GM19239 (cell line): ENCODE data around the gene SGK1.

Source experiments
- DNase-seq: peaks from one replicate; pipeline ENCODE4 v3.0.0; 2011; ENCODE audit warnings: low spot score; ENCODE audit not compliant: insufficient read length
- FAIRE-seq: peaks from 2 replicates; lab custom pipeline; 2011; peaks lifted over from hg19 to GRCh38; lab: Jason Lieb, UNC

SGK1 gene

GRCh38 chr6:134152767-134153485 is 165.0 kb downstream of the SGK1 start:
- DNase-seq (no peak), FAIRE-seq (no peak)

GRCh38 chr6:134148566-134148965 is 169.3 kb downstream of the SGK1 start:
- FAIRE-seq, result no peak
- no peak for DNase-seq

- DNase-seq (no peak), FAIRE-seq (no peak)
Observed at GRCh38 chr6:134147034-134147533, 170.8 kb downstream of the SGK1 start.

GRCh38 chr6:134146268-134147033 is 171.5 kb downstream of the SGK1 start:
- DNase-seq, result no peak
- FAIRE-seq, result no peak

- DNase-seq (no peak), FAIRE-seq (no peak)
Observed at GRCh38 chr6:134145786-134146185, 172.1 kb downstream of the SGK1 start.

- no peak for FAIRE-seq
- no peak for DNase-seq
Observed at GRCh38 chr6:134138226-134138975, 179.5 kb downstream of the SGK1 start.

GRCh38 chr6:134134654-134135053 is 183.3 kb downstream of the SGK1 start:
- DNase-seq (no peak), FAIRE-seq (no peak)

GRCh38 chr6:134132494-134133141 is 185.3 kb downstream of the SGK1 start:
- FAIRE-seq (no peak), DNase-seq (no peak)

GRCh38 chr6:134131530-134132139 is 186.3 kb downstream of the SGK1 start:
- FAIRE-seq, result no peak

GRCh38 chr6:134128146-134128545 is 189.8 kb downstream of the SGK1 start:
- no peak for FAIRE-seq
- DNase-seq, result no peak

More at GRCh38 chr6:134131530-134132139, 186.3 kb downstream of the SGK1 start:
- no peak for DNase-seq

GRCh38 chr6:134123666-134124208 is 194.2 kb downstream of the SGK1 start:
- FAIRE-seq (peak; percentile 90), DNase-seq (no peak)

- FAIRE-seq (no peak), DNase-seq (no peak)
Observed at GRCh38 chr6:134122775-134123174, 195.1 kb downstream of the SGK1 start.

GRCh38 chr6:134119486-134119885 is 198.4 kb downstream of the SGK1 start:
- DNase-seq (no peak), FAIRE-seq (no peak)
